OCI-LY7 (cell line): ENCODE measurements around the gene GUCY1A2. TPM values are rescaled to one million over a fixed set of nuclear protein-coding genes. Genes with fewer than 3 reads are reported as not detected.

Source experiments
- BruUV-seq: library from RNA; stranded (reverse); fragments of 400-500 nt; replicated peaks from 2 replicates; lab custom pipeline; 2021; lab: Mats Ljungman, UMichigan
- CTCF ChIA-PET: fragments of 300-600 bp; sonication (Branson Sonifier 250); formaldehyde crosslinking; loops from one replicate; lab custom pipeline; 2022; ENCODE audit warnings: antibody characterized with exemption; ENCODE audit not compliant: unreplicated experiment; lab: Charles Lee
- POLR2A ChIA-PET: fragments of 300-600 bp; sonication (Branson Sonifier 250); formaldehyde crosslinking; loops from one replicate; lab custom pipeline; 2022; ENCODE audit warnings: antibody characterized with exemption; lab: Charles Lee
- DNase-seq: peaks from one replicate; pipeline ENCODE4 v3.0.0-alpha.2; 2015; ENCODE audit warnings: low spot score
- H2AFZ ChIP-seq: fragments of 200-600 bp; sonication (generic), shearing (Covaris generic); 2 replicates; pipeline ENCODE4 v1.6.1; 2014; ENCODE audit warnings: mild to moderate bottlenecking, antibody characterized with exemption, low read length, moderate library complexity
- H3K27ac ChIP-seq: fragments of 200-600 bp; sonication (generic); 2 replicates; pipeline ENCODE4 v1.5.1; 2014; ENCODE audit warnings: mixed run types, low read depth, mild to moderate bottlenecking, moderate library complexity, low read length, inconsistent platforms; ENCODE audit not compliant: poor library complexity, severe bottlenecking
- H3K36me3 ChIP-seq: fragments of 200-600 bp; sonication (generic); 2 replicates; pipeline ENCODE4 v1.6.1; 2014; ENCODE audit warnings: mild to moderate bottlenecking, antibody characterized with exemption, low read length, moderate library complexity, mixed read lengths; ENCODE audit not compliant: insufficient read depth
- H3K4me1 ChIP-seq: fragments of 200-600 bp; sonication (generic); 2 replicates; pipeline ENCODE4 v1.5.1; 2014; ENCODE audit warnings: mild to moderate bottlenecking, low read length; ENCODE audit not compliant: insufficient read depth, poor library complexity, severe bottlenecking
- H3K4me2 ChIP-seq: fragments of 200-600 bp; sonication (generic); 2 replicates; pipeline ENCODE4 v1.6.1; 2014; ENCODE audit warnings: mild to moderate bottlenecking, low read length
- H3K4me3 ChIP-seq: fragments of 200-600 bp; sonication (generic); 2 replicates; pipeline ENCODE4 v1.5.1; 2014; ENCODE audit warnings: mild to moderate bottlenecking, low read depth, low read length; ENCODE audit not compliant: poor library complexity, severe bottlenecking
- H3K79me2 ChIP-seq: fragments of 200-600 bp; sonication (generic); 2 replicates; pipeline ENCODE4 v1.6.1; 2016; ENCODE audit warnings: low read depth, mild to moderate bottlenecking, low read length, moderate library complexity, mixed read lengths; ENCODE audit not compliant: insufficient read depth
- H3K9me2 ChIP-seq: fragments of 200-600 bp; sonication (generic); 2 replicates; pipeline ENCODE4 v1.6.1; 2016; ENCODE audit warnings: mild to moderate bottlenecking, low read length, mixed read lengths; ENCODE audit not compliant: insufficient read depth
- H3K9me3 ChIP-seq: fragments of 200-600 bp; sonication (generic); 2 replicates; pipeline ENCODE4 v1.6.1; 2014; ENCODE audit warnings: mild to moderate bottlenecking, mixed run types, low read length, mixed read lengths
- H4K20me1 ChIP-seq: fragments of 200-600 bp; sonication (generic); 2 replicates; pipeline ENCODE4 v1.6.1; 2014; ENCODE audit warnings: mild to moderate bottlenecking, antibody characterized with exemption, low read length, moderate library complexity, mixed read lengths; ENCODE audit not compliant: insufficient read depth
- EZH2phosphoT487 ChIP-seq: fragments of 200-600 bp; sonication (generic); IDR thresholded peaks from 2 replicates; pipeline ENCODE4 v1.6.1; 2018; ENCODE audit warnings: low read depth, borderline replicate concordance, mild to moderate bottlenecking, mixed run types, antibody characterized with exemption, low read length, moderate library complexity, mixed read lengths
- intact Hi-C: fragments of 100-400 bp; cut with micrococcal nuclease; formaldehyde crosslinking; loops from one replicate; pipeline ENCODE4 v1.10.0; 2022; ENCODE audit not compliant: unreplicated experiment
- total RNA-seq, 2 experiments: library from RNA; depleted of rRNA in 1 of 2; stranded (reverse); fragments of >200 nt in 1 of 2; shearing (Covaris generic) in 1 of 2; gene quantifications; 2 replicates each; pipeline ENCODE4 v1.2.3, GENCODE V29; 2014 to 2022
- TF ChIP-seq, protein P1 (sequence below): fragments of 200-600 bp; sonication (generic); conservative IDR thresholded peaks from 2 replicates; pipeline ENCODE4 v1.5.1; 2014; ENCODE audit warnings: mild to moderate bottlenecking, antibody characterized with exemption, low read length, moderate library complexity, mixed read lengths

The GUCY1A2 gene
- total RNA-seq, 2 experiments from 2014 or later: under 0.01 TPM; not detected in 1

DNA sequence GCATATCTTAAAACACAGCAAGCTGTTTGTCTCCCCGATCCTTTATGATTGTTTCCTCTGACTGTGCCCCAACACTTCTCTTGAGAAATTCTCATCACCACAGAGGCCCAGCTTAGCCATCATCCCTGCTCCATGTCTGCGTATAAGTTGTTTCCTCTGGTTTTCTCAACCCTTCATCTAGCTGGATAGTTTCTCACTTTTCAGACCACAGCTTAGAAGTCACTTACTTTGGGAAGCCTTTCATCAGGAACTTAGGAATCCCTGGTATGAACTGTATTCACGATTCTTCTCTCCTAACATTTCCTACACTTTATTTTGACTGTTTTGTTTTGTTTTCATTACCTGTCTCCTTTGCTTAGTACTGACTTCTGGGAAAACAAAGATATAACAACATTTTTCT, 295.2 kb downstream of the GUCY1A2 start:
- H3K4me3 ChIP-seq: no peak overlapping the region
- DNase-seq: no peak
- no peaks in the 10 kb centered on the region for H3K79me2 ChIP-seq
- no peaks in the 10 kb centered on the region for H3K4me1 ChIP-seq
- intact Hi-C loops: loop anchor here (5.0 kb wide), 1 partner anchor 314 kb away; no protein-coding TSS in a partner anchor
- no peak overlapping the region for H3K27ac ChIP-seq
- no peak overlapping the region for H3K4me2 ChIP-seq
- ChIA-PET CTCF (no interaction called here), POLR2A (no interaction called here)
- no peaks in the 10 kb centered on the region for H4K20me1 ChIP-seq
- no peak for TF ChIP-seq EZH2phosphoT487
- TF ChIP-seq, protein P1, sequence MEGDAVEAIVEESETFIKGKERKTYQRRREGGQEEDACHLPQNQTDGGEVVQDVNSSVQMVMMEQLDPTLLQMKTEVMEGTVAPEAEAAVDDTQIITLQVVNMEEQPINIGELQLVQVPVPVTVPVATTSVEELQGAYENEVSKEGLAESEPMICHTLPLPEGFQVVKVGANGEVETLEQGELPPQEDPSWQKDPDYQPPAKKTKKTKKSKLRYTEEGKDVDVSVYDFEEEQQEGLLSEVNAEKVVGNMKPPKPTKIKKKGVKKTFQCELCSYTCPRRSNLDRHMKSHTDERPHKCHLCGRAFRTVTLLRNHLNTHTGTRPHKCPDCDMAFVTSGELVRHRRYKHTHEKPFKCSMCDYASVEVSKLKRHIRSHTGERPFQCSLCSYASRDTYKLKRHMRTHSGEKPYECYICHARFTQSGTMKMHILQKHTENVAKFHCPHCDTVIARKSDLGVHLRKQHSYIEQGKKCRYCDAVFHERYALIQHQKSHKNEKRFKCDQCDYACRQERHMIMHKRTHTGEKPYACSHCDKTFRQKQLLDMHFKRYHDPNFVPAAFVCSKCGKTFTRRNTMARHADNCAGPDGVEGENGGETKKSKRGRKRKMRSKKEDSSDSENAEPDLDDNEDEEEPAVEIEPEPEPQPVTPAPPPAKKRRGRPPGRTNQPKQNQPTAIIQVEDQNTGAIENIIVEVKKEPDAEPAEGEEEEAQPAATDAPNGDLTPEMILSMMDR: no peak
- no peaks in the 10 kb centered on the region for H3K36me3 ChIP-seq
- H3K9me3 ChIP-seq: no peaks in the 10 kb centered on the region
- BruUV-seq: no TSS peak
- no peak overlapping the region for H2AFZ ChIP-seq
- no peaks in the 10 kb centered on the region for H3K9me2 ChIP-seq

GRCh38 chr11:106717222-106717621, 301.1 kb downstream of the GUCY1A2 start:
- POLR2A ChIA-PET: interaction anchor here (0.6 to 1.5 kb wide), 3 partner anchors 14 to 1075 kb away, joined by 3 read pairs; no protein-coding TSS in a partner anchor
- H3K4me2 ChIP-seq: no peak overlapping the region
- no peaks in the 10 kb centered on the region for H4K20me1 ChIP-seq
- no peak for DNase-seq
- BruUV-seq: no TSS peak
- CTCF ChIA-PET: no interaction called here
- H3K27ac ChIP-seq: no peak overlapping the region
- H3K79me2 ChIP-seq: no peaks in the 10 kb centered on the region
- no peaks in the 10 kb centered on the region for H3K4me1 ChIP-seq
- TF ChIP-seq, protein P1: no peak
- TF ChIP-seq EZH2phosphoT487: no peak
- H2AFZ ChIP-seq: no peak overlapping the region
- no peak overlapping the region for H3K4me3 ChIP-seq
- intact Hi-C loops: no loop called here
- H3K9me2 ChIP-seq: no peaks in the 10 kb centered on the region
- H3K9me3 ChIP-seq: no peaks in the 10 kb centered on the region
- no peaks in the 10 kb centered on the region for H3K36me3 ChIP-seq

DNA sequence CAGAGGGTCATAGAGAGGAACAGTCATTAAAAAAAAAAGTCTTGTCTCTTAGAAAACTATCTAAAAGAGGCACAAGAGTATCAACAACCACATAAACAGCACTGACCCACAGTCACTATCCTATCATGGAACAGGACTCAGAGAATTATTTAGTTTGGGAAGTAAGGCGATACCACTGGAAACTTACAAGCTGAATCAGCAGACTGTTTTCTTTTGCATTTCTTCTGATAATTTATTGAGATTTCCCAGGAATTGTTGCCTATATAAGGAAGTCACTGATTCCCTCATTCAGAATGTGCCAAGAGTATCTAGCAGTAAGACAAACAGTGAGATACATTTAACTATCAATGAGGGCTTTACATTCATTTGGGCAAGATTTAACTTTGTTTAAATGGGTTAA, 304.1 kb downstream of the GUCY1A2 start:
- H3K4me2 ChIP-seq: no peak overlapping the region
- no peak overlapping the region for H3K27ac ChIP-seq
- no peaks in the 10 kb centered on the region for H4K20me1 ChIP-seq
- DNase-seq: no peak
- H3K9me2 ChIP-seq: no peaks in the 10 kb centered on the region
- H2AFZ ChIP-seq: no peak overlapping the region
- CTCF ChIA-PET: no interaction called here
- H3K9me3 ChIP-seq: no peaks in the 10 kb centered on the region
- intact Hi-C loops: no loop called here
- H3K4me1 ChIP-seq: no peaks in the 10 kb centered on the region
- no peak overlapping the region for H3K4me3 ChIP-seq
- TF ChIP-seq EZH2phosphoT487: no peak
- TF ChIP-seq, protein P1: no peak
- no TSS peak for BruUV-seq
- POLR2A ChIA-PET: interaction anchor here (0.6 kb wide), 1 partner anchor 66 kb away, joined by 6 read pairs; no protein-coding TSS in a partner anchor
- H3K79me2 ChIP-seq: no peaks in the 10 kb centered on the region
- no peaks in the 10 kb centered on the region for H3K36me3 ChIP-seq
